NB4 (cell line): Measurements from ENCODE around the gene NMT1.

Experiments used
- DNase-seq: peaks from one replicate; pipeline ENCODE4 v3.0.0; 2010; ENCODE audit warnings: low read depth
- H3K4me3 ChIP-seq: one replicate; pipeline ENCODE4 v1.5.1; 2011; ENCODE audit warnings: mild to moderate bottlenecking, low read depth, low read length, moderate library complexity
- CTCF ChIP-seq: IDR thresholded peaks from one replicate; pipeline ENCODE4 v1.5.1; 2012; ENCODE audit warnings: low read depth, low read length
- MAX ChIP-seq: IDR thresholded peaks from 2 replicates; pipeline ENCODE4 v1.6.1; 2011; ENCODE audit warnings: low read depth, low read length
- MYC ChIP-seq: IDR thresholded peaks from 2 replicates; pipeline ENCODE4 v1.6.1; 2011; ENCODE audit warnings: low read depth, low read length
- POLR2A ChIP-seq: IDR thresholded peaks from 2 replicates; pipeline ENCODE4 v1.6.1; 2011; ENCODE audit warnings: mild to moderate bottlenecking; ENCODE audit not compliant: insufficient read length; ENCODE audit errors: extremely low read depth

The NMT1 gene

GRCh38 chr17:45088741-45089140 lies 27.6 kb downstream of the NMT1 start:
- DNase-seq = no peak
- TF ChIP-seq MAX (no peak), POLR2A (no peak), CTCF (no peak), MYC (no peak)

GRCh38 chr17:45090711-45091110 lies 29.6 kb downstream of the NMT1 start:
- no peak for DNase-seq
- TF ChIP-seq MYC (no peak), CTCF (no peak), MAX (no peak), POLR2A (no peak)
- no peak overlapping the region for H3K4me3 ChIP-seq

More at GRCh38 chr17:45088741-45089140, 27.6 kb downstream of the NMT1 start:
- H3K4me3 ChIP-seq = no peak overlapping the region

- TF ChIP-seq MYC (no peak), CTCF (no peak), MAX (no peak), POLR2A (no peak)
- no peak for DNase-seq
- H3K4me3 ChIP-seq = no peak overlapping the region
These were observed 30.8 kb downstream of the NMT1 start for GRCh38 chr17:45091778-45092425.

GRCh38 chr17:45092911-45093430 lies 31.9 kb downstream of the NMT1 start:
- no peak for TF ChIP-seq MAX
- no peak for TF ChIP-seq POLR2A
- TF ChIP-seq CTCF = no peak
- TF ChIP-seq MYC = no peak
- no peak for DNase-seq
- no peak overlapping the region for H3K4me3 ChIP-seq

- no peak for DNase-seq
- H3K4me3 ChIP-seq = no peak overlapping the region
- TF ChIP-seq POLR2A = no peak
- TF ChIP-seq MYC = no peak
- no peak for TF ChIP-seq MAX
- TF ChIP-seq CTCF = no peak
These were observed 32.5 kb downstream of the NMT1 start for GRCh38 chr17:45093444-45094110.
